ENCODE results near the gene LARGE1. TPM values are rescaled to one million over a fixed set of nuclear protein-coding genes. Genes with fewer than 3 reads are reported as not detected.

The LARGE1 gene
- total RNA-seq, 1 experiment from 2014 or later: 5.2 TPM

DNA sequence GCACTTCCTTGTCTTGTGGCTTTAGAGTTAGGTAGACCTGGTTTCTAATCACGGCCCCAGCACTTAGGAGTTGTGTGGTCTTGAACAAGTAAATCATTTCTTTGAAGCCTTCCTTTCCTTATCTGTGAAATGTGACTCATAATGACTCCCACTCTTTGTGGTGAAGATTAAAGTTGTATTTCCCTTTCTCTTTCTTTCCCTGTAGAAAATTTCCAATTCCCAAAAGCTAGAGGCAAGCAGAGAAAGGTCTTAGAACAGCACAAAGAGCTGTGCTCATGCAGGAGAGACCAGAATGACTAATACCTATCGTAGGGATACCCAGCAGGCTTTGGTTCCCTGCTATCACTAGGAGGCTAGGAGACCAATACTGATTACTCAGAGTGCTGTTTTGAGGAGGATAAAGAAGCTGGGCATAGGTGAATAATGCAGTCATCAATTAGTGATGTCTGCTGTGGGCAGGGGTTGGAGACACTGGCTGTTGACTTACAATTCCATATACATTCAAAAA lies 591.4 kb downstream of the LARGE1 start:
- POLR2A ChIA-PET: interaction anchor here (0.7 kb wide), 1 partner anchor 18 kb away, joined by 3 read pairs; no protein-coding TSS in a partner anchor
- H3K27ac Mint-ChIP-seq (ENCODE audit: low read depth, unreplicated experiment): no peak overlapping the region
- no TSS peak for BruUV-seq (replicated peaks)
- TF ChIP-seq, protein P1, sequence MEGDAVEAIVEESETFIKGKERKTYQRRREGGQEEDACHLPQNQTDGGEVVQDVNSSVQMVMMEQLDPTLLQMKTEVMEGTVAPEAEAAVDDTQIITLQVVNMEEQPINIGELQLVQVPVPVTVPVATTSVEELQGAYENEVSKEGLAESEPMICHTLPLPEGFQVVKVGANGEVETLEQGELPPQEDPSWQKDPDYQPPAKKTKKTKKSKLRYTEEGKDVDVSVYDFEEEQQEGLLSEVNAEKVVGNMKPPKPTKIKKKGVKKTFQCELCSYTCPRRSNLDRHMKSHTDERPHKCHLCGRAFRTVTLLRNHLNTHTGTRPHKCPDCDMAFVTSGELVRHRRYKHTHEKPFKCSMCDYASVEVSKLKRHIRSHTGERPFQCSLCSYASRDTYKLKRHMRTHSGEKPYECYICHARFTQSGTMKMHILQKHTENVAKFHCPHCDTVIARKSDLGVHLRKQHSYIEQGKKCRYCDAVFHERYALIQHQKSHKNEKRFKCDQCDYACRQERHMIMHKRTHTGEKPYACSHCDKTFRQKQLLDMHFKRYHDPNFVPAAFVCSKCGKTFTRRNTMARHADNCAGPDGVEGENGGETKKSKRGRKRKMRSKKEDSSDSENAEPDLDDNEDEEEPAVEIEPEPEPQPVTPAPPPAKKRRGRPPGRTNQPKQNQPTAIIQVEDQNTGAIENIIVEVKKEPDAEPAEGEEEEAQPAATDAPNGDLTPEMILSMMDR (IDR thresholded peaks at IDR 0.05; ENCODE audit: unreplicated experiment): no peak
- H3K36me3 Mint-ChIP-seq (ENCODE audit: insufficient read depth, unreplicated experiment): peaks cover 6% of the 10 kb centered on the region
- intact Hi-C loops (cut with micrococcal nuclease): no loop called here
- no peaks in the 10 kb centered on the region for H3K27me3 Mint-ChIP-seq (ENCODE audit: insufficient read depth, unreplicated experiment)
- DNase-seq (ENCODE audit: unreplicated experiment): no peak
- CTCF ChIA-PET: interaction anchor here (0.7 to 1.2 kb wide), 4 partner anchors 20 to 190 kb away, joined by 3 to 5 read pairs (median 4); no protein-coding TSS in a partner anchor
- no peak overlapping the region for H3K4me3 Mint-ChIP-seq (ENCODE audit: unreplicated experiment)
- no peaks in the 10 kb centered on the region for H3K4me1 Mint-ChIP-seq (ENCODE audit: insufficient read depth, unreplicated experiment)
- H3K9me3 Mint-ChIP-seq (ENCODE audit: unreplicated experiment): no peaks in the 10 kb centered on the region

DNA sequence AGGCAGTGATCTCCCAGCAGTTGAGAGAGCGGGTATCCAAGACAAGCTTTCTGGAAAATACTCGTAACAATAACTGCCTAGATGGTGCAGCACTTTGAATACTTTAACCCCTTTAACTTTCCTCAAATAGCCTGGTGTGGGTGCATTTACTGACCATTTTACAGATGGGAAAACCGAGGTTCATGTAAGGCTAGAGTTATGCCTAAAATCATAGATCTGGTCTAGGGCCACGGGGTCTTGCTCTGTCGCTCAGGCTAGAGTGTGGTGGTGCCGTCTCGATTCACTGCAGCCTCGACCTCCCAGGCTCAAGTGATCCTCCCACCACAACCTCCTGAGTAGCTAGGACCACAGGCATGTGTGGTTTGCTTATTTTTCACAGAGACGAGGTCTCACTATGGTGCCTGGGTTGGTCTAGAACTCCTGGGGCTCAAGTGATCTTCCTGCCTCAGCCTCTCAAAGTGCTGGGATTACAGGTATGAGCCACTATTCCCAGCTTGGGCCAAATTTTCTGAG lies 592.9 kb downstream of the LARGE1 start:
- H3K36me3 Mint-ChIP-seq (ENCODE audit: insufficient read depth, unreplicated experiment): no peaks in the 10 kb centered on the region
- no peaks in the 10 kb centered on the region for H3K27me3 Mint-ChIP-seq (ENCODE audit: insufficient read depth, unreplicated experiment)
- TF ChIP-seq, protein P1 (IDR thresholded peaks at IDR 0.05; ENCODE audit: unreplicated experiment): no peak
- no peak for DNase-seq (ENCODE audit: unreplicated experiment)
- H3K4me1 Mint-ChIP-seq (ENCODE audit: insufficient read depth, unreplicated experiment): no peaks in the 10 kb centered on the region
- BruUV-seq (replicated peaks): no TSS peak
- no peak overlapping the region for H3K27ac Mint-ChIP-seq (ENCODE audit: low read depth, unreplicated experiment)
- POLR2A ChIA-PET: interaction anchor here (0.7 kb wide), 1 partner anchor 13 kb away, joined by 3 read pairs; no protein-coding TSS in a partner anchor
- H3K4me3 Mint-ChIP-seq (ENCODE audit: unreplicated experiment): no peak overlapping the region
- intact Hi-C loops (cut with micrococcal nuclease): no loop called here
- CTCF ChIA-PET: interaction anchor here (0.7 to 1.6 kb wide), 5 partner anchors 19 to 254 kb away, joined by 3 read pairs; no protein-coding TSS in a partner anchor
- H3K9me3 Mint-ChIP-seq (ENCODE audit: unreplicated experiment): no peaks in the 10 kb centered on the region

DNA sequence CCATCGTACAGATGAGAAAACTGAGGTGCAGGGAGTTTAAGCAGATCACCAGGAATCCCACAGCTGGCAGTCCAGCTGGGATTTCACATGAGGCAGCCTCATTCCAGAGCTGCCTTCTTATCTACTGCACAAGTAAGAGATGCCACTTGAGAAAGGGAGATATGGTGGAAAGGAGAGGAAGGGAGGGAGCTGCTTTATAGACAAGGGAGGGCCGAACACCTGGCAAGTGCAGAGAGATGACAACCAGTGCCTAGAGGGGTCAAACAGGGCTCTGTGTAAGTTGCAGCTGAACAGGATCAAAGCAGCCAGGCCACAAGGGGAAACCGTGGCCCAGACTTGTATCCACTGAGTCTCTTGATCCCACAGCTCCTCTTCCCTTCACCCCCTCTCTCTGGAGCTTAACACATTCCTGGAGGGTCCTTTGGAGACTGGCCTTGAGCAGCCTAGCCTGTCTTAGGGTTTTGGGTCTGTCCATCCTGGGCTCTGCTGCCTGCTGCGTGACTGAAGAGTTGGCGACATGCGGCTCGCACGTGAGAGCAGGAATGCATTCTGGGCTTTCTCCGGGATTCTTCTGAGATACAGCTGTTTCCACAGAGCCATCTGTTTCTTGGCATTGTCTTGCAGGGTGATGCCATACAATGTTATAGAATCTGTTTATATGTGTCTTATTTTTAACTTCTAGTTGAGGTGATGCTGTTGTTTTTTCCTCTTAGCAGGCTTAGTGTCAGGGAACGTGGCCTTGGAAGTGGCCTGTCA lies 593.6 kb downstream of the LARGE1 start:
- no peak for DNase-seq (ENCODE audit: unreplicated experiment)
- no TSS peak for BruUV-seq (replicated peaks)
- TF ChIP-seq, protein P1 (IDR thresholded peaks at IDR 0.05; ENCODE audit: unreplicated experiment): no peak
- intact Hi-C loops (cut with micrococcal nuclease): no loop called here
- Mint-ChIP-seq H3K27ac (ENCODE audit: low read depth, unreplicated experiment) (no peak overlapping the region), H3K9me3 (ENCODE audit: unreplicated experiment) (no peaks in the 10 kb centered on the region), H3K27me3 (ENCODE audit: insufficient read depth, unreplicated experiment) (no peaks in the 10 kb centered on the region), H3K4me1 (ENCODE audit: insufficient read depth, unreplicated experiment) (no peaks in the 10 kb centered on the region), H3K36me3 (ENCODE audit: insufficient read depth, unreplicated experiment) (no peaks in the 10 kb centered on the region), H3K4me3 (ENCODE audit: unreplicated experiment) (no peak overlapping the region)
- ChIA-PET POLR2A (interaction anchor here (0.6 to 0.7 kb wide), 2 partner anchors 12 to 480 kb away, joined by 3 read pairs; no protein-coding TSS in a partner anchor), CTCF (interaction anchor here (0.7 to 1.6 kb wide), 3 partner anchors 68 to 255 kb away, joined by 3 read pairs; no protein-coding TSS in a partner anchor)

Measured in MCF 10A (cell line).